ENCODE data around the gene UBQLN1.

DNA sequence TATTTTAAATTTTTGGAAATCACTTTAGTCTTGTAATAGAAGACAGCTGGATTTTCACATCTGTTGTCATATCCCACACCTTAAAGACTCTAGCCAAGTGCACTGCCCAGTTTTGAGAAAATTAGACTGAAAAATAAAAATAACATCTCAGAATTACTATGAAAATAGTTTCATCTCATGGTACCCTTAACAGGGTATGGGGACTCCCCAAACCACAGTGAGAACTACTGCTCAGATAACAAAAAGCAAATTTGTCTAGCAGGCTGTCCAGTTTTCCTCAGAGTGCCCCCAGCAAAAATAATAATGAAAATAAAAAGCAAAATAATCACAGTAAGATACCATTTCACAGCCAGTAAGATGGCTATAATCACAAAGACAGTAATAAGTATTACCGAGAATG, 6.5 kb downstream of the UBQLN1 start:
- TF ChIP-seq, protein P1, sequence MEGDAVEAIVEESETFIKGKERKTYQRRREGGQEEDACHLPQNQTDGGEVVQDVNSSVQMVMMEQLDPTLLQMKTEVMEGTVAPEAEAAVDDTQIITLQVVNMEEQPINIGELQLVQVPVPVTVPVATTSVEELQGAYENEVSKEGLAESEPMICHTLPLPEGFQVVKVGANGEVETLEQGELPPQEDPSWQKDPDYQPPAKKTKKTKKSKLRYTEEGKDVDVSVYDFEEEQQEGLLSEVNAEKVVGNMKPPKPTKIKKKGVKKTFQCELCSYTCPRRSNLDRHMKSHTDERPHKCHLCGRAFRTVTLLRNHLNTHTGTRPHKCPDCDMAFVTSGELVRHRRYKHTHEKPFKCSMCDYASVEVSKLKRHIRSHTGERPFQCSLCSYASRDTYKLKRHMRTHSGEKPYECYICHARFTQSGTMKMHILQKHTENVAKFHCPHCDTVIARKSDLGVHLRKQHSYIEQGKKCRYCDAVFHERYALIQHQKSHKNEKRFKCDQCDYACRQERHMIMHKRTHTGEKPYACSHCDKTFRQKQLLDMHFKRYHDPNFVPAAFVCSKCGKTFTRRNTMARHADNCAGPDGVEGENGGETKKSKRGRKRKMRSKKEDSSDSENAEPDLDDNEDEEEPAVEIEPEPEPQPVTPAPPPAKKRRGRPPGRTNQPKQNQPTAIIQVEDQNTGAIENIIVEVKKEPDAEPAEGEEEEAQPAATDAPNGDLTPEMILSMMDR (IDR thresholded peaks at IDR 0.05), result no peak
- no peak for TF ChIP-seq POLR2A (IDR thresholded peaks at IDR 0.05)
